ENCODE measurements around the gene MYPOP.
"Not testable (repeated sequence)": the region's sequence is repeated elsewhere in the genome, so short reads cannot be mapped to it uniquely, and the experiment has no call there.

DNA sequence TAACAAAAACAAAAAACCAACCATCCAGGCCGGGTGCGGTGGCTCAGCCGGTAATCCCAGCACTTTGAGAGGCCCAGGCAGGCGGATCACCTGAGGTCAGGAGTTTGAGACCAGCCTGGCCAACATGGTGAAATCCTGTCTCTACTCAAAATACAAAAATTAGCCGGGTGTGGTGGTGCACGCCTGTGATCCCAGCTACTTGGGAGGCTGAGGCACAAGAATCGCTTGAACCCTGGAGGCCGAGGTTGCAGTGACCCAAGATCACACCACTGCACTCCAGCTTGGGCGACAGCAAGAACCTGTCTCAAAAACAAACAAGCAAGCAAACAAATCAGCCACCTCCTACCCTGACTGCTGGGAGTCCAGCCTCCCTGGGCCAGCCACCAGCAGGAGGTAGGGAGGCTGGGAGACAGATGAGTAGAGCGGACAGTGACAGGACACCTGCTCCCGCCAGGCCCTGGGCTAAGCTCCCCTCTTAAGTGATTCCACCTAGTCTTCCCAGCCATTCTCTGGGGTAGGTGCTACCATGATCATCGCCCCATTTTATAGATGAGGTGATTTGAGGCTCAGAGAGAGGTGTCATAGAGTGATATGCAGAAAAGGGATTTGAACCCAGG, 6.3 kb downstream of the MYPOP start:
- TF ChIP-seq, protein P1, sequence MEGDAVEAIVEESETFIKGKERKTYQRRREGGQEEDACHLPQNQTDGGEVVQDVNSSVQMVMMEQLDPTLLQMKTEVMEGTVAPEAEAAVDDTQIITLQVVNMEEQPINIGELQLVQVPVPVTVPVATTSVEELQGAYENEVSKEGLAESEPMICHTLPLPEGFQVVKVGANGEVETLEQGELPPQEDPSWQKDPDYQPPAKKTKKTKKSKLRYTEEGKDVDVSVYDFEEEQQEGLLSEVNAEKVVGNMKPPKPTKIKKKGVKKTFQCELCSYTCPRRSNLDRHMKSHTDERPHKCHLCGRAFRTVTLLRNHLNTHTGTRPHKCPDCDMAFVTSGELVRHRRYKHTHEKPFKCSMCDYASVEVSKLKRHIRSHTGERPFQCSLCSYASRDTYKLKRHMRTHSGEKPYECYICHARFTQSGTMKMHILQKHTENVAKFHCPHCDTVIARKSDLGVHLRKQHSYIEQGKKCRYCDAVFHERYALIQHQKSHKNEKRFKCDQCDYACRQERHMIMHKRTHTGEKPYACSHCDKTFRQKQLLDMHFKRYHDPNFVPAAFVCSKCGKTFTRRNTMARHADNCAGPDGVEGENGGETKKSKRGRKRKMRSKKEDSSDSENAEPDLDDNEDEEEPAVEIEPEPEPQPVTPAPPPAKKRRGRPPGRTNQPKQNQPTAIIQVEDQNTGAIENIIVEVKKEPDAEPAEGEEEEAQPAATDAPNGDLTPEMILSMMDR (IDR thresholded peaks at IDR 0.05; ENCODE audit: poor library complexity): not testable (repeated sequence)
- TF ChIP-seq EZH2phosphoT487 (IDR thresholded peaks at IDR 0.05; ENCODE audit: low read depth, severe bottlenecking, unreplicated experiment): not testable (repeated sequence)

Measured in hepatocyte (in vitro differentiated cells).